NB4 (cell line): ENCODE results near the gene ATP6V0C.

Source experiments
- DNase-seq: peaks from one replicate; pipeline ENCODE4 v3.0.0; 2010; ENCODE audit warnings: low read depth
- H3K4me3 ChIP-seq: one replicate; pipeline ENCODE4 v1.5.1; 2011; ENCODE audit warnings: mild to moderate bottlenecking, low read depth, low read length, moderate library complexity
- MYC ChIP-seq: IDR thresholded peaks from 2 replicates; pipeline ENCODE4 v1.6.1; 2011; ENCODE audit warnings: low read depth, low read length
- POLR2A ChIP-seq: IDR thresholded peaks from 2 replicates; pipeline ENCODE4 v1.6.1; 2011; ENCODE audit warnings: mild to moderate bottlenecking; ENCODE audit not compliant: insufficient read length; ENCODE audit errors: extremely low read depth
- TF ChIP-seq, protein P1 (sequence below): IDR thresholded peaks from 2 replicates; pipeline ENCODE4 v1.6.1; 2011; ENCODE audit warnings: low read depth, low read length
- TF ChIP-seq, protein P2 (sequence below): IDR thresholded peaks from one replicate; pipeline ENCODE4 v1.5.1; 2012; ENCODE audit warnings: low read depth, low read length

ATP6V0C gene

DNA sequence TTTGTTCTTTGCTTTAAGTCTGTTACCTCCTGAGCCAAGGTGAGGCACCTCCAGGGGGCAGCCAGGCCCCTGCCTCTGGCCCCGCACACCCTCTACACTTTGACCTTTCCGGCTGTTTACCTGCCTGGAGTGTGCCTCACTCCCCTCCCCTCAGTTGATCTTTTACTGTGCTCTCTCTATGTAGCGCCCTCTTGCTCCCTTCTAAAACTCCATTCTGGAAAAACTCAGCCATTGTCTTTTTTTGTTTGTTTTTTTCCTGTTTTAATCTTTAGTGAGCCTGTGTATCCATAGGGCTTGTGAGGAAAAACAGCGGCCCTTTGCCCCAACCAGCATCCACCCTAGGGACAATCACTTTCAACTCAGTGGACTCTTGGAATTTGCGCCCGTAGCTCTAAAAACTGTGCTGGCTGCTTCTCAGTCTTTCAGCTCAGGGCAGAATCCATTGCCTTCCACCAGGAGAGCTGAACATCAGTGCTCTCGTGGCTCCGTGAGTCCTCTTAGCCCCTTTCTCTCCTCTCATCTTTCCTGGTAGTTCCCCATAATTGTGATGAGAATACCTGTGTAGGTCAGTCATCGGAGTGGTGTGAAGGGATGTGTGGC, 10.7 kb downstream of the ATP6V0C start:
- H3K4me3 ChIP-seq: no peak overlapping the region
- no peak for DNase-seq
- TF ChIP-seq MYC (no peak), POLR2A (no peak)
- TF ChIP-seq, protein P1, sequence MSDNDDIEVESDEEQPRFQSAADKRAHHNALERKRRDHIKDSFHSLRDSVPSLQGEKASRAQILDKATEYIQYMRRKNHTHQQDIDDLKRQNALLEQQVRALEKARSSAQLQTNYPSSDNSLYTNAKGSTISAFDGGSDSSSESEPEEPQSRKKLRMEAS: no peak
- TF ChIP-seq, protein P2, sequence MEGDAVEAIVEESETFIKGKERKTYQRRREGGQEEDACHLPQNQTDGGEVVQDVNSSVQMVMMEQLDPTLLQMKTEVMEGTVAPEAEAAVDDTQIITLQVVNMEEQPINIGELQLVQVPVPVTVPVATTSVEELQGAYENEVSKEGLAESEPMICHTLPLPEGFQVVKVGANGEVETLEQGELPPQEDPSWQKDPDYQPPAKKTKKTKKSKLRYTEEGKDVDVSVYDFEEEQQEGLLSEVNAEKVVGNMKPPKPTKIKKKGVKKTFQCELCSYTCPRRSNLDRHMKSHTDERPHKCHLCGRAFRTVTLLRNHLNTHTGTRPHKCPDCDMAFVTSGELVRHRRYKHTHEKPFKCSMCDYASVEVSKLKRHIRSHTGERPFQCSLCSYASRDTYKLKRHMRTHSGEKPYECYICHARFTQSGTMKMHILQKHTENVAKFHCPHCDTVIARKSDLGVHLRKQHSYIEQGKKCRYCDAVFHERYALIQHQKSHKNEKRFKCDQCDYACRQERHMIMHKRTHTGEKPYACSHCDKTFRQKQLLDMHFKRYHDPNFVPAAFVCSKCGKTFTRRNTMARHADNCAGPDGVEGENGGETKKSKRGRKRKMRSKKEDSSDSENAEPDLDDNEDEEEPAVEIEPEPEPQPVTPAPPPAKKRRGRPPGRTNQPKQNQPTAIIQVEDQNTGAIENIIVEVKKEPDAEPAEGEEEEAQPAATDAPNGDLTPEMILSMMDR: no peak

DNA sequence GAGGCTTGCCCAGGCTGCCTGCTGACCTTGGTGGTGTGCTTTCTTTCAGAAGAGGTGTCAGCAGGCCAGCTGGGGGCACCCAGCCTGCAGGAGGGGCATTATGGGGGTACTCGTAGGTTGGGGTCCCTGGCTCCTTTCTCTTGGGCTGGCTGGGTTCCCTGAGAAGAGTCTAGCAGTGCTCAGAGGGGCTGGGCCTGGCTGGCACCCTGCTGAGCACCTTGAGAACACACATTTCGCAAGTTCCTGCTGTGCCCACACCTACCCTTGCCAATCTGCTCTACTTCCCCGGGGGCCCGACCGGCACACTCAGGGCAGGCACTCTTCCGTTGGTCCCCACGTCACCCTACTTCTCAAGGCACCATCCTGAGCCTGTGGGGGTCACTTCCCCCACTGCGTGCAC, 12.4 kb downstream of the ATP6V0C start:
- peak; percentile 76 for DNase-seq
- TF ChIP-seq, protein P2: no peak
- TF ChIP-seq, protein P1: no peak; the same call in 1 of the 2 replicates
- TF ChIP-seq POLR2A (no peak), MYC (0 out of 2 replicates have a peak, but pooled peaks have one; percentile 27)
- H3K4me3 ChIP-seq: no peak overlapping the region

DNA sequence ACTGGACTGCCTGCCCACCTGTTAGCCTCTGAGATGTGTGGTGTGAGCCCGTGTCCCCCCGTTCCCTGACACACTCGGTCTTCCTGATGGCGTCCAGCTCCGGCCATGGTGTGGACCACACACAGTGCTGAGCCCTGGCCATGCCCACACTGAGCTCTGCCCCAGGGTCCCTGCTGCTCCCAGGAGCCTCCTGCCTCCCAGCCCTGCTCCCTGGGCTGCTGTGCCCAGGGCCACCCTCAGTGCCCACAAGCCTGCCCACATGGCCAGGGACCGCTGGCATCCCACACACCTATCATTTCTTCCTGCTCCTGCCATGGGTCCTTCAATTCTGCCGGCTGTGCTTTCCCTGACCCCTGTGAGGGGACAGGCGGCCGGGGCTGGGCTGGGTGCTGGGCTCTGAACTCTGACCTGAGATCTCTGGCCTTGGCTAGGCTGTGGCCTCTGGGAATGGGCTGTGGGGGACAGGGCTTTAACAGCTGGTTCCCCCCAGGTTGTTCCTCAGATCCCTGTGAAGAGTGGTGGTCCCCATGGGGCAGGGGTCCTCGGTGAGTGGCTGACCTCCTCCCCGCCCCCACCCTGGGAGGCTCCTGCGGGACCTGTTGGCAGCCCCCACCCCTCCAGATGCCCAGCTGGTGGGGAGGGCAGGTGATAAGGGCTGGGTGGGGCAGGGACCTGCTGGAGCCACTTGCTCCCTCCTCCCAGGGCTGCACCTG, 13.5 kb downstream of the ATP6V0C start:
- TF ChIP-seq, protein P1: no peak
- TF ChIP-seq POLR2A (no peak), MYC (no peak)
- TF ChIP-seq, protein P2: no peak

DNA sequence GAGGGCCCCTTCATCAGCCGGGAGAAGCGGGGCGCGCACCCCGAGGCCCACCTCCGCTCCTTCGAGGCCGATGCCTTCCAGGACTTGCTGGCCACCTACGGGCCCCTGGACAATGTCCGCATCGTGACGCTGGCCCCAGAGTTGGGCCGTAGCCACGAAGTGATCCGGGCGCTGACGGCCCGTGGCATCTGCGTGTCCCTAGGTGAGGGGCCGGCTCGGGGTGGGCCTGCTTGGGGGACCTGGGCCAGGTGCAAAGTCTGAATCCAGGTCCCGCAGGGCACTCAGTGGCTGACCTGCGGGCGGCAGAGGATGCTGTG, 14.0 kb downstream of the ATP6V0C start:
- TF ChIP-seq POLR2A (no peak), MYC (no peak)
- TF ChIP-seq, protein P2: no peak
- TF ChIP-seq, protein P1: no peak
- DNase-seq: no peak
- no peak overlapping the region for H3K4me3 ChIP-seq

More for the DNA sequence above, 13.5 kb downstream of the ATP6V0C start:
- H3K4me3 ChIP-seq: no peak overlapping the region
- DNase-seq: no peak

DNA sequence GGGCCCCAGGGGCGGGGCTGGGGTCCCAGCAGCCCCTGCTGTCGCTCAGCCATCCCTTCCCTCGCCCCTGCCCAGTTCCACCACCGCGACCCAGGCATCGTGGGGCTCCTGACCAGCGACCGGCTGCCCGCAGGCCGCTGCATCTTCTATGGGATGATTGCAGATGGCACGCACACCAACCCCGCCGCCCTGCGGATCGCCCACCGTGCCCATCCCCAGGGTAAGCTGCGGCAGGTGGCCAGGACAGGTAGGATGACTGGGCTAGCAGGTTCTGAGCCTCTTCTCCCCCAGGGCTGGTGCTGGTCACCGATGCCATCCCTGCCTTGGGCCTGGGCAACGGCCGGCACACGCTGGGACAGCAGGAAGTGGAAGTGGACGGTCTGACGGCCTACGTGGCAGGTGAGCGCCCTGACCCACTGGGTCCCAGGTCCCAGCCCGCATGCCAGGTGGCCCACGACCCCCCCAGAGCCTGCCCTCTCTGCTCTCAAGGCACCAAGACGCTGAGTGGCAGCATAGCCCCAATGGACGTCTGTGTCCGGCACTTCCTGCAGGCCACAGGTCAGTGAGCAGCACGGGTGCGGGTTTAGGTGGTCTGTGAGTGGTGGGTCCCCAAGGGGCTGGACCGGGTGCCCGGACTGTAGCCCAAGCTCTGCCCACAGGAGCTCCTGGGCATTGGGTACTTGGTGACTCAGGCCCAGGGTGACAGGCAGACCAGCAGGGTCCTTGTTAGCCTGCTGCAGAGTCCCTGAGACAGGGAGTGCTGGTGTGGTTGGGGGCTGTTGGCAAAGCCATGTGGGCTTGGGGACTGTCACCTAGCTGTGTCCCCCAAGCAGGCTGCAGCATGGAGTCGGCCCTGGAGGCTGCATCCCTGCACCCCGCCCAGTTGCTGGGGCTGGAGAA, 14.7 kb downstream of the ATP6V0C start:
- TF ChIP-seq, protein P2: no peak
- no peak for TF ChIP-seq POLR2A
- TF ChIP-seq, protein P1: no peak
- DNase-seq: no peak
- no peak overlapping the region for H3K4me3 ChIP-seq
